Measurements from ENCODE around the gene PEAK1. TPM values are rescaled to one million over a fixed set of nuclear protein-coding genes. Genes with fewer than 3 reads are reported as not detected.
"Not testable (repeated sequence)": the region's sequence is repeated elsewhere in the genome, so short reads cannot be mapped to it uniquely, and the experiment has no call there.

Gene PEAK1
- total and polyA plus RNA-seq, 7 donors = 4.0 to 32.1 (median 25.3) TPM

GRCh38 chr15:77285057-77285997 is 134.6 kb downstream of the PEAK1 start:
- intact Hi-C loops (cut with DNase I) = no loop called here
- TF ChIP-seq CTCF (IDR thresholded peaks at IDR 0.05) = no peak
- H3K4me1 ChIP-seq = peaks cover 17% of the 10 kb centered on the region
- no peaks in the 10 kb centered on the region for H3K9me3 ChIP-seq
- peaks cover 0 to 17% of the 10 kb centered on the region in 2 donors for H3K36me3 ChIP-seq (ENCODE audit: insufficient read depth in 1 of 2, low read depth in 1 of 2)
- WGBS, 3 donors = 90 to 91% (median 91%) methylated on average over 12 of the region's 12 CpGs
- H3K4me3 ChIP-seq = no peak overlapping the region
- no peak overlapping the region for H3K27ac ChIP-seq
- H3K27me3 ChIP-seq (ENCODE audit: insufficient read depth in 3 of 3, low read length in 2 of 3) = no peaks in the 10 kb centered on the region
- ATAC-seq (no peak), DNase-seq (no peak)

DNA sequence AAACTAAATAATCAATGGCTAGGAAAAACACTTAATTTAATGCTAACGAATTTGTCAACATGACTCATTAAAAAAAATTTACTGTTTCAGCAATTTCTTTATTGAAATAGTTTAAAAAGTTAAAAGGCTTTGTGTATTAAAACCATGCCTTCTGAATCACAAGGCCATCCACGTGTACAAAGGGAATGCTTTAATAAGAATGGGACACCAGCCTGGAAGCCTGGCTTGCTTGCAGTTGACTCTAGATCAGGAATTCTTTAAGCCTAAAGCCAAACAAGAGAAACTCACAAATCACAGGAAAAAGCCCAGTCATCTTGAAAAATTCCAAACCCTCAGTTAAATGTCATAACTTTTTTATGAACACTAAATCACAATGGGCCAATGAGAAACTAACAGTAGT is 137.6 kb downstream of the PEAK1 start:
- no peaks in the 10 kb centered on the region for H3K9me3 ChIP-seq
- DNase-seq (no peak), ATAC-seq (peak in 1 of 4 donors; percentile 37)
- no peaks in the 10 kb centered on the region for H3K27me3 ChIP-seq (ENCODE audit: insufficient read depth in 3 of 3, low read length in 2 of 3)
- TF ChIP-seq CTCF (IDR thresholded peaks at IDR 0.05) = no peak
- no peak overlapping the region for H3K4me3 ChIP-seq
- intact Hi-C loops (cut with DNase I) = no loop called here
- no peaks in the 10 kb centered on the region for H3K4me1 ChIP-seq
- peaks cover 0 to 17% of the 10 kb centered on the region in 2 donors for H3K36me3 ChIP-seq (ENCODE audit: insufficient read depth in 1 of 2, low read depth in 1 of 2)
- no peak overlapping the region for H3K27ac ChIP-seq
- 34 to 50% (median 44%) methylated on average over 2 of the region's 2 CpGs for WGBS, 3 donors

DNA sequence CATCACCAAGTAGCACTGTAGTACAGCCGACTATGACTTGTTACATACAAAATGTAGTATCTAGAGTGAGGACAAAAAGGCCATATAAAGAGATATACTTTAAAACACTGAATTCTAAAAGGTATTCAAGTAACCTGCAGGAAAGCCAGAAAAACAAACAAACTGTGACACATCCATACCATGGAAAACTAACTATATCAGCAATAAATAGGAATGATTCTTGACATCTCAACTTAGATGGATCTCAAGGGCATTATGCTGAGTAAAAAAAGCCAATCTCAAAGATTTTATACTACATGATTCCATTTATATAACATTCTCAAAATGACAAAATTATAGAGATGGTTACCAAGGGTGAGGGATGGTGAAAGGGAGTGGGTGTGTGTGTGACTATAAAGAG is 143.0 kb downstream of the PEAK1 start:
- 96 to 97% (median 97%) methylated on average over 1 of the region's 1 CpG for WGBS, 3 donors
- H3K36me3 ChIP-seq (ENCODE audit: insufficient read depth in 1 of 2, low read depth in 1 of 2) = no peaks in the 10 kb centered on the region
- H3K4me1 ChIP-seq = no peaks in the 10 kb centered on the region
- H3K9me3 ChIP-seq = no peaks in the 10 kb centered on the region
- DNase-seq (no peak), ATAC-seq (no peak)
- intact Hi-C loops (cut with DNase I) = loop anchor here in 1 of 2 donors (10.0 kb wide), 1 partner anchor 152 kb away; no protein-coding TSS in a partner anchor
- H3K27me3 ChIP-seq (ENCODE audit: insufficient read depth in 3 of 3, low read length in 2 of 3) = no peaks in the 10 kb centered on the region
- H3K4me3 ChIP-seq = no peak overlapping the region
- TF ChIP-seq CTCF (IDR thresholded peaks at IDR 0.05) = no peak
- no peak overlapping the region for H3K27ac ChIP-seq

- no peak for TF ChIP-seq CTCF (IDR thresholded peaks at IDR 0.05)
- no peaks in the 10 kb centered on the region for H3K27me3 ChIP-seq (ENCODE audit: insufficient read depth in 3 of 3, low read length in 2 of 3)
- no peak for ATAC-seq
Observed at GRCh38 chr15:77276096-77276495, 143.8 kb downstream of the PEAK1 start.

DNA sequence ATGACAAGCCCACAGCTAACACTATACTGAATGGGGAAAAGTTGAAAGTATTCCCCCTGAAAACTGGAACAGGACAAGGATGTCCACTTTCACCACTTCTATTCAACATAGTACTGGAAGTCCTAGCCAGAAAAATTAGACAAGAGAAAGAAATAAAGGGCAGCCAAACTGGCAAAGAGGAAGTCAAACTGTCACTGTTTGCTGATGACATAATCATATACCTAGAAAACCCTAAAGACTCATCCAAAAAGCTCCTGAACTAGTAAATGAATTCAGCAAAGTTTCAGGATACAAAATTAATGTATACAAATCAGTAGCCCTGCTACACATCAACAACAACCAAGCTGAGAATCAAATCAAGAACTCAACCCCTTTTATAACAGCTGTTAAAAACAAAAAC is 146.8 kb downstream of the PEAK1 start:
- not testable (repeated sequence) for H3K9me3 ChIP-seq; H3K36me3 ChIP-seq (ENCODE audit: insufficient read depth in 1 of 2, low read depth in 1 of 2); H3K4me3 ChIP-seq; H3K4me1 ChIP-seq; H3K27me3 ChIP-seq (ENCODE audit: insufficient read depth in 3 of 3, low read length in 2 of 3); DNase-seq; ATAC-seq; H3K27ac ChIP-seq
- intact Hi-C loops (cut with DNase I) = loop anchor here in 1 of 2 donors (10.0 kb wide), 1 partner anchor 148 kb away; no protein-coding TSS in a partner anchor

More at GRCh38 chr15:77276096-77276495, 143.8 kb downstream of the PEAK1 start:
- WGBS, 3 donors = 55 to 69% (median 69%) methylated on average over 3 of the region's 3 CpGs
- Histone ChIP-seq H3K4me1 (no peaks in the 10 kb centered on the region), H3K9me3 (no peaks in the 10 kb centered on the region), H3K27ac (no peak overlapping the region), H3K36me3 (ENCODE audit: insufficient read depth in 1 of 2, low read depth in 1 of 2) (no peaks in the 10 kb centered on the region), H3K4me3 (no peak overlapping the region)
- DNase-seq = no peak
- intact Hi-C loops (cut with DNase I) = loop anchor here in 1 of 2 donors (10.0 kb wide), 1 partner anchor 151 kb away; no protein-coding TSS in a partner anchor
